ENCODE measurements around the gene SLIT3.

DNA sequence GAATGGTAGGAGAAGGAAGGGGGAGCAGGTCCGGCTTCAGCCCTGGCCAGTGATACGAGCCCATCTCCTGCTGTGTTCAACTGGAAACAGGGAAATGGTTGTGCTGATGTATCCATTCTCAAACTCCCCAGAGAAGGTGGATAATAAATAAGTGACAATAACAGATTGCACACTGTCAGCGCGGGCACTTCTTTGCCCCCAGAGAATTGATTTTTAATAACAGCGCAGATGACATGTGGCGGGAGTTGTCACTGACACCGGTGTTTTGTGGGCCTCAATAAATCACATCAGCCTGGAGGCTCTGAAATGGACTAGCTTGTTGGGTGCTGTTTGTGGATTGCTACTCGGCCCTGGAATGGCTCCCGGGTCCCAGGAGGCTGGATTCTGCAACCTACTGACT lies 580.4 kb downstream of the SLIT3 start:
- TF ChIP-seq, protein P1, sequence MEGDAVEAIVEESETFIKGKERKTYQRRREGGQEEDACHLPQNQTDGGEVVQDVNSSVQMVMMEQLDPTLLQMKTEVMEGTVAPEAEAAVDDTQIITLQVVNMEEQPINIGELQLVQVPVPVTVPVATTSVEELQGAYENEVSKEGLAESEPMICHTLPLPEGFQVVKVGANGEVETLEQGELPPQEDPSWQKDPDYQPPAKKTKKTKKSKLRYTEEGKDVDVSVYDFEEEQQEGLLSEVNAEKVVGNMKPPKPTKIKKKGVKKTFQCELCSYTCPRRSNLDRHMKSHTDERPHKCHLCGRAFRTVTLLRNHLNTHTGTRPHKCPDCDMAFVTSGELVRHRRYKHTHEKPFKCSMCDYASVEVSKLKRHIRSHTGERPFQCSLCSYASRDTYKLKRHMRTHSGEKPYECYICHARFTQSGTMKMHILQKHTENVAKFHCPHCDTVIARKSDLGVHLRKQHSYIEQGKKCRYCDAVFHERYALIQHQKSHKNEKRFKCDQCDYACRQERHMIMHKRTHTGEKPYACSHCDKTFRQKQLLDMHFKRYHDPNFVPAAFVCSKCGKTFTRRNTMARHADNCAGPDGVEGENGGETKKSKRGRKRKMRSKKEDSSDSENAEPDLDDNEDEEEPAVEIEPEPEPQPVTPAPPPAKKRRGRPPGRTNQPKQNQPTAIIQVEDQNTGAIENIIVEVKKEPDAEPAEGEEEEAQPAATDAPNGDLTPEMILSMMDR (IDR thresholded peaks at IDR 0.05; ENCODE audit: low read depth, low read length), result no peak
- no peak for TF ChIP-seq EZH2phosphoT487 (IDR thresholded peaks at IDR 0.05; ENCODE audit: low read depth)
